ENCODE measurements around the gene NCAPG2.

GRCh38 chr7:158699341-158699740 lies 5.3 kb downstream of the NCAPG2 start:
- TF ChIP-seq EZH2 (IDR thresholded peaks at IDR 0.05; ENCODE audit: insufficient read depth, poor library complexity, severe bottlenecking) (no peak), EZH2phosphoT487 (IDR thresholded peaks at IDR 0.05; ENCODE audit: insufficient read depth, low read depth) (no peak)
